Esophagus squamous epithelium (tissue), 5 donors: ENCODE measurements around the gene TNFRSF6B. TPM values are rescaled to one million over a fixed set of nuclear protein-coding genes. Genes with fewer than 3 reads are reported as not detected.

Experiments used
- DNase-seq: peaks from one replicate; lab custom pipeline; 2025; lab: John Stamatoyannopoulos, UW
- H3K27ac ChIP-seq, 4 donors: fragments of 200-600 bp; sonication (generic); one replicate each; pipeline ENCODE4 v1.5.1; 2016 to 2019; ENCODE audit warnings: mild to moderate bottlenecking in 1 of 4
- H3K27me3 ChIP-seq, 4 donors: fragments of 200-600 bp; sonication (generic); 1 replicate in 3 of 4; 2 replicates in 1 of 4; pipeline versions ENCODE4 v1.5.1 to v1.6.0; 2017 to 2021; ENCODE audit warnings: antibody characterized with exemption in 1 of 4
- H3K36me3 ChIP-seq, 3 donors: fragments of 200-600 bp; sonication (generic); one replicate each; pipeline ENCODE4 v1.5.1; 2016 to 2019
- H3K4me1 ChIP-seq, 3 donors: fragments of 200-600 bp; sonication (generic); one replicate each; pipeline ENCODE4 v1.5.1; 2017 to 2019
- H3K4me3 ChIP-seq, 4 donors: fragments of 200-600 bp; sonication (generic); 1 replicate in 3 of 4; 2 replicates in 1 of 4; pipeline ENCODE4 v1.5.1; 2016 to 2019; ENCODE audit warnings: mild to moderate bottlenecking in 2 of 4, moderate library complexity in 1 of 4
- H3K9me3 ChIP-seq, 3 donors: fragments of 200-600 bp; sonication (generic); one replicate each; pipeline ENCODE4 v1.5.1; 2016 to 2019
- POLR2A ChIP-seq, 4 donors: fragments of 450-650 bp; IDR thresholded peaks; one replicate each; pipeline ENCODE4 v1.6.1; 2017; ENCODE audit warnings: antibody characterized with exemption in 4 of 4, mild to moderate bottlenecking in 4 of 4, moderate library complexity in 3 of 4
- WGBS, 2 donors: methylation state at CpG; one replicate each; pipeline ENCODE4 v1.1.5; 2018; 5-methylcytosine and 5-hydroxymethylcytosine counted together
- intact Hi-C: fragments of 100-400 bp; cut with DNase I; formaldehyde crosslinking; loops from one replicate; pipeline ENCODE4 v1.15.0; 2022
- total RNA-seq, 4 donors: library from RNA; depleted of rRNA; stranded (reverse); fragments of >200 nt; gene quantifications; one replicate each; pipeline ENCODE4 v1.1.0, GENCODE V29; 2016
- TF ChIP-seq, protein P1 (sequence below), 6 experiments: fragments of 450-650 bp in 4 of 6; fragments of 200-600 bp in 2 of 6; sonication (generic) in 2 of 6; IDR thresholded peaks; one replicate each; pipeline ENCODE4 v1.5.1; 2016 to 2019; ENCODE audit warnings: antibody characterized with exemption in 6 of 6, mild to moderate bottlenecking in 4 of 6, moderate library complexity in 4 of 6
- donor health status: DM: yes; HTN: yes; CAD: no.

Gene TNFRSF6B
- total RNA-seq, 4 donors from 2014 or later, result 2.5 to 15.2 (median 10.6) TPM

DNA sequence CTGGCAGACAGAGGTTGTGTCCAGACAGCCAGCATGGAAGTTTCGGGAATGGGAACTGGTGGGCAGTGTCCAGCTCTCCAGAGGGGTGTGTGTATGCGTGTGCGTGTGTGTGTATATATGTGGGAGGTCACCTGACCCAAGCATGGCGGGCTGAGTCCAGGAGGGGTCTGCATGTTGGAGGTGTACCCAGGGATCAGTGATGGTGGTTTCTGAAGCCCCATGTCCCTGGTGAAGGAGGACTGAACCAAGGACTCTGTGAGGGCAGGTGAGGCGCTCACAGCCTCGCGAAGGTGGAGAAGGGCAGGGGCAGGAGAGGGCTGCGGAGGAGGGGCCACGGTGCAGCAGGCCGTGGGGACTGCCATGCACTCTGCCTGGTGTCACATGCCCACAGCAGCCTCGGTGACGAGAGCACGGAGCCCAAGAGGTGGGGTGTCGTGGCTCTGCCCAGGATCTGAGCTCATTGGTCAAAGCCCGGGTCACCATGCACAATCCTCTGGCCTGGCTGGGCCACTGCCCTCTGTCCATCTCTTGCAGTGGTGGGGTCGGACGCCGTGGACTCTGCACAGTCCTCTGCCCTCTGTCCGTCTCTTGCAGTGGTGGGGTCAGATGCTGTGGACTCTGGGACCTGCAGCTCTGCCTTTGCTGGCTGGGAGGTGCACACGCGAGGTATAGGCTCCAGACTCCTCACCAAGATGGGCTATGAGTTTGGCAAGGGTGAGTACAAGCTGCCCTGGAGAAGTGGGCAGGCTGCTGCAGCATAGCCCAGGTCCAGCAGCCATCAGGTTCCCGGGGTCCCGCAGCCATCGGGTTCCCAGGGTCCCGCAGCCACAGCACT lies 37.9 kb downstream of the TNFRSF6B start:
- no peaks in the 10 kb centered on the region for H3K27me3 ChIP-seq
- peaks cover 32 to 43% (median 33%) of the 10 kb centered on the region in 3 donors for H3K4me1 ChIP-seq
- no peaks in the 10 kb centered on the region for H3K9me3 ChIP-seq
- no peak overlapping the region for H3K27ac ChIP-seq
- TF ChIP-seq, protein P1, sequence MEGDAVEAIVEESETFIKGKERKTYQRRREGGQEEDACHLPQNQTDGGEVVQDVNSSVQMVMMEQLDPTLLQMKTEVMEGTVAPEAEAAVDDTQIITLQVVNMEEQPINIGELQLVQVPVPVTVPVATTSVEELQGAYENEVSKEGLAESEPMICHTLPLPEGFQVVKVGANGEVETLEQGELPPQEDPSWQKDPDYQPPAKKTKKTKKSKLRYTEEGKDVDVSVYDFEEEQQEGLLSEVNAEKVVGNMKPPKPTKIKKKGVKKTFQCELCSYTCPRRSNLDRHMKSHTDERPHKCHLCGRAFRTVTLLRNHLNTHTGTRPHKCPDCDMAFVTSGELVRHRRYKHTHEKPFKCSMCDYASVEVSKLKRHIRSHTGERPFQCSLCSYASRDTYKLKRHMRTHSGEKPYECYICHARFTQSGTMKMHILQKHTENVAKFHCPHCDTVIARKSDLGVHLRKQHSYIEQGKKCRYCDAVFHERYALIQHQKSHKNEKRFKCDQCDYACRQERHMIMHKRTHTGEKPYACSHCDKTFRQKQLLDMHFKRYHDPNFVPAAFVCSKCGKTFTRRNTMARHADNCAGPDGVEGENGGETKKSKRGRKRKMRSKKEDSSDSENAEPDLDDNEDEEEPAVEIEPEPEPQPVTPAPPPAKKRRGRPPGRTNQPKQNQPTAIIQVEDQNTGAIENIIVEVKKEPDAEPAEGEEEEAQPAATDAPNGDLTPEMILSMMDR (IDR thresholded peaks at IDR 0.05), result no peak
- no peak for TF ChIP-seq POLR2A (IDR thresholded peaks at IDR 0.05)
- peaks cover 0 to 48% (median 15%) of the 10 kb centered on the region in 3 donors for H3K36me3 ChIP-seq
- intact Hi-C loops, result no loop called here
- WGBS, 2 donors, result 89 to 90% methylated on average over 13 to 16 of the region's 25 CpGs
- no peak for DNase-seq
- H3K4me3 ChIP-seq, result no peak overlapping the region

DNA sequence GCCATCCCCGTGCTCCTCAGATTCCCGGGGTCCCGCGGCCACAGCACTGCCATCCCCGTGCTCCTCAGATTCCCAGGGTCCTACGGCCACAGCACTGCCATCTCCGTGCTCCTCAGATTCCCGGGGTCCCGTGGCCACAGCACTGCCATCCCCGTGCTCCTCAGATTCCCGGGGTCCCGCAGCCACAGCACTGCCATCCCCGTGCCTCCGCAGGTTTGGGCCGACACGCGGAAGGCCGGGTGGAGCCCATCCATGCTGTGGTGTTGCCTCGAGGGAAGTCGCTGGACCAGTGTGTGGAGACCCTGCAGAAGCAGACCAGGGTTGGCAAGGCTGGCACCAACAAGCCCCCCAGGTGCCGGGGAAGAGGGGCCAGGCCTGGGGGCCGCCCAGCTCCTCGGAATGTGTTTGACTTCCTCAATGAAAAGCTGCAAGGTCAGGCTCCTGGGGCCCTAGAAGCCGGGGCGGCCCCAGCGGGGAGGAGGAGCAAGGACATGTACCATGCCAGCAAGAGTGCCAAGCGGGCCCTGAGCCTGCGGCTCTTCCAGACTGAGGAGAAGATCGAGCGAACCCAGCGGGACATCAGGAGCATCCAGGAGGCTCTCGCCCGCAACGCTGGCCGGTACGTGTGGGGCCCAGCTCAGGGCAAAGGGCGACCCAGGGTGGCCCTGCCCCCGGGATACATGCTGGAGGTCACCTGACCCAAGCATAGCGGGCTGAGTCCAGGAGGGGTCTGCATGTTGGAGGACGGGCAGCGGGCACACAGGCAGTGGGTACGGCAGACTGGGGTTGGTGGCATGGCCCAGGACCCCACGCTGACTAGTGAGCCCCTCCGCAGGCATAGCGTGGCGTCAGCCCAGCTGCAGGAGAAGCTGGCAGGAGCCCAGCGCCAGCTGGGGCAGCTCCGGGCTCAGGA lies 38.8 kb downstream of the TNFRSF6B start:
- intact Hi-C loops, result loop anchor here (5.0 kb wide), 1 partner anchor 198 kb away; the partner anchor contains the start of gene PTK6

DNA sequence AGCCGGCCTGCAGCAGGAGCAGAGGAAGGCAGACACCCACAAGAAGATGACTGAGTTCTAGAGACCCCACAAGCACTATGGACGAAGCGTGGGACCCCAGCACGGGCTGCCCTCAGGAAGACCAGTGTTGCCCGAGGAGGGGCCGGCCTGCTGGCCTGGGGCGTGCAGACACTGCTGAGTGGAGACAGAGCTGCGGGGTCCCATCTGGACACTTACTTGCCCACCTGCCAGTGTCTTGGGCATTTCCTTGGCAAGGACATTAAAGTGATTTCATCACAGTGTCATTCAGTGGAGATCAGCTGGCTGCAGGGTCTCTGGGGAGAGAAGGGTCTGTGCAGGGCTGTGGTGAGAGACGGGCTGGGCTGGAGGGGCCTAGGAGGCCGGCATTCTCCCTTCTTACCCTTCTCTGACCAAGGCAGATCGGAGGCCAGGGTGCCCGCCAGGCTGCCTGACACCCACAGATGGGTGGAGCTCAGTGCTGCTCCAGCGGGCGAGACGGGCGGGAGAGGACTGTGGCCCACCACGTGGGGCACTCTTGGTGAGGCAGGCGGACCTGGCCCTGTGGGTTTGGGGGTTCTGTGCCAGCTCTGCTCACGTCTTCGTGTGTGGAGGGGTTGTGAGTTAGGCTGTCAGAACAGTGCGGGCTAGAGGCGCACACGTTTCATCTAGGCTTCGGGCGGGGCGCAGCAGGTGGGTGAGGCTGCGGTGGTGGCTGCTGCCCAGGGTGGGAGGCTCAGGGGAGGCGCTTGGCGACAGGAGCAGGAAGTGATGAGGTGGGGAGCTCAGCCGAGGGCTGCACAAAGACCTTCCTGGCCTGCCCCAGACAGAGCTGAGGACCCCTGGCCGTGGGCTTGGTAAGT lies 39.6 kb downstream of the TNFRSF6B start, which contains the start of gene LIME1:
TSS of gene LIME1 (plus strand) at position 806 of the 860 bp plus-strand sequence. CDS start 886 bp downstream, outside the sequence.
- peaks cover 0 to 34% (median 15%) of the 10 kb centered on the region in 3 donors for H3K36me3 ChIP-seq
- H3K27me3 ChIP-seq, result no peaks in the 10 kb centered on the region
- intact Hi-C loops, result loop anchor here (5.0 kb wide), 1 partner anchor 199 kb away; the partner anchor contains the start of gene PTK6
- H3K4me1 ChIP-seq, result peaks cover 34 to 48% (median 35%) of the 10 kb centered on the region in 3 donors
- WGBS, 2 donors, result 40 to 47% methylated on average over 2 to 12 of the region's 31 CpGs
- TF ChIP-seq POLR2A (IDR thresholded peaks at IDR 0.05), result peak in 1 of 4 donors; percentile 25
- TF ChIP-seq, protein P1 (IDR thresholded peaks at IDR 0.05), result no peak
- DNase-seq, result no peak
- peak within 1 kb of the TSS; percentile 51 to 90 (median 63) for H3K27ac ChIP-seq
- H3K9me3 ChIP-seq, result no peaks in the 10 kb centered on the region
- peak within 1 kb of the TSS; percentile 31 to 64 (median 47) for H3K4me3 ChIP-seq

More for the DNA sequence above, 38.8 kb downstream of the TNFRSF6B start:
- no peaks in the 10 kb centered on the region for H3K27me3 ChIP-seq
- no peak overlapping the region for H3K27ac ChIP-seq
- TF ChIP-seq, protein P1 (IDR thresholded peaks at IDR 0.05), result no peak
- TF ChIP-seq POLR2A (IDR thresholded peaks at IDR 0.05), result no peak
- peaks cover 0 to 39% (median 15%) of the 10 kb centered on the region in 3 donors for H3K36me3 ChIP-seq
- DNase-seq, result no peak
- peaks cover 32 to 42% (median 33%) of the 10 kb centered on the region in 3 donors for H3K4me1 ChIP-seq
- WGBS, 2 donors, result 90 to 92% methylated on average over 9 to 18 of the region's 48 CpGs
- no peaks in the 10 kb centered on the region for H3K9me3 ChIP-seq
- no peak overlapping the region for H3K4me3 ChIP-seq

DNA sequence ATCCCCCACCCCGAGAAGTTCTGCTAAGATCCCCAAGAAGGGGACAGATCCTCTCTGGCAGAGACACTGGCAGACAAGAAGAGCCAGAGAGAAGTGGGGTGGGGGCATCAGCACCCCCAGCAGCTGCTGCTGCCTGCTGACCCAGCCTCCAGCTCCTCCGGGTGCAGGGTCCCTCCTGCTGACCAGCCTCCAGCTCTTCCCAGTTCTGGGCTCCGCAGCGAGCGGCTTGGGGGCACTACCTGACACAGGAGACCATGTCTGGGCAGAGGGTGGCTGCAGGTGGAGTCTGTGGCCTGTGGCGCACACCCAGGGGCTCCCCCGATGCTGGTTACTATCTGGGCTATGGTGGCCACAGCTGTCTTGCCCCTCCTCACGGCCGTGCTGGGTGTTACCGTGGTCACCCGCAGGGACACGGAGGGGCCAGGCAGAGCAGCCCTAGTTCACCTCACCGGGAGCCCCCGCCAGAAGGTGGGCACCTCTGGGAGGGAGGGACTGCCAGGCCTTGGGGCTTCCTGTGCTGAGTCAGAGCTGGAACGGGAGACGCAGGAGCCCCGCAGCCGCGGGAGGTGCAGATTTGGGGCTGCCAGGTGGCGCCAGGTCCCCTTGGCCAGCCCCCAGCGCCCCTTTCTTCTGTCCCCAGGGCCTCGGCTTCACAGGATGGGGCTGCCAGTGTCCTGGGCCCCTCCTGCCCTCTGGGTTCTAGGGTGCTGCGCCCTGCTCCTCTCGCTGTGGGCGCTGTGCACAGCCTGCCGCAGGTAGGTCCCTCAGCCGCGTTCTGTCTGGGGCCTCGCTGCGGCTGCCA lies 40.6 kb downstream of the TNFRSF6B start:
- intact Hi-C loops, result loop anchor here (5.0 kb wide), 1 partner anchor 200 kb away; the partner anchor contains the start of gene PTK6
- H3K36me3 ChIP-seq, result peaks cover 0 to 42% (median 17%) of the 10 kb centered on the region in 3 donors
- peak overlapping the region; percentile 31 to 64 (median 47) for H3K4me3 ChIP-seq
- H3K27ac ChIP-seq, result peak overlapping the region; percentile 51 to 90 (median 63)
- H3K9me3 ChIP-seq, result no peaks in the 10 kb centered on the region
- no peaks in the 10 kb centered on the region for H3K27me3 ChIP-seq
- TF ChIP-seq, protein P1 (IDR thresholded peaks at IDR 0.05), result no peak
- no peak for TF ChIP-seq POLR2A (IDR thresholded peaks at IDR 0.05)
- peaks cover 44 to 58% (median 45%) of the 10 kb centered on the region in 3 donors for H3K4me1 ChIP-seq
- DNase-seq, result no peak
- WGBS, 2 donors, result 38% methylated on average over 4 of the region's 30 CpGs; no CpG with 5 or more reads in 1 of the 2 donors
